Fibroblast of skin of right quadriceps (primary cell): Measurements from ENCODE around the gene TP53TG5.

Experiments used
- DNase-seq: peaks from one replicate; pipeline ENCODE4 v3.0.0-alpha.2; 2013

TP53TG5 gene

GRCh38 chr20:45378191-45378590 lies at the start of gene TP53TG5:
Gene TP53TG5 (minus strand): TSS chr20:45378325. CDS start chr20:45378236, 89 bp downstream.
- no peak for DNase-seq

GRCh38 chr20:45427236-45428149 lies 49.4 kb upstream of the TP53TG5 start:
- no peak for DNase-seq

- no peak for DNase-seq
These were observed 48.3 kb upstream of the TP53TG5 start for GRCh38 chr20:45426320-45427016.

- no peak for DNase-seq
These were observed 47.4 kb upstream of the TP53TG5 start for GRCh38 chr20:45425561-45425960.

- no peak for DNase-seq
These were observed 45.6 kb upstream of the TP53TG5 start for GRCh38 chr20:45423700-45424099.

GRCh38 chr20:45420125-45420524 lies 42.0 kb upstream of the TP53TG5 start:
- DNase-seq = no peak

GRCh38 chr20:45419188-45420091 lies 41.3 kb upstream of the TP53TG5 start:
- DNase-seq = peak; percentile 79

- no peak for DNase-seq
These were observed 38.8 kb upstream of the TP53TG5 start for GRCh38 chr20:45416917-45417316.

- peak; percentile 80 for DNase-seq
These were observed 37.9 kb upstream of the TP53TG5 start, which contains the start of gene PIGT for GRCh38 chr20:45415822-45416637. Gene PIGT (plus strand): TSS chr20:45416141. CDS start chr20:45416157, 16 bp downstream.

GRCh38 chr20:45413479-45413878 lies 35.4 kb upstream of the TP53TG5 start:
- no peak for DNase-seq

GRCh38 chr20:45412653-45413052 lies 34.5 kb upstream of the TP53TG5 start:
- no peak for DNase-seq

GRCh38 chr20:45410887-45411286 lies 32.8 kb upstream of the TP53TG5 start:
- DNase-seq = no peak

- DNase-seq = no peak
These were observed 31.6 kb upstream of the TP53TG5 start for GRCh38 chr20:45409521-45410272.

- no peak for DNase-seq
These were observed 30.6 kb upstream of the TP53TG5 start for GRCh38 chr20:45408646-45409213.

GRCh38 chr20:45407783-45408645 lies 29.9 kb upstream of the TP53TG5 start, which contains the start of gene DBNDD2:
Gene DBNDD2 (plus strand): TSS chr20:45408289. CDS start chr20:45408468, 179 bp downstream.
- no peak for DNase-seq

GRCh38 chr20:45407067-45407745 lies 29.1 kb upstream of the TP53TG5 start:
- DNase-seq = peak; percentile 17

GRCh38 chr20:45406260-45407066 lies 28.3 kb upstream of the TP53TG5 start:
- DNase-seq = peak; percentile 32
